CD14-positive monocyte (primary cell): ENCODE data around the gene PRR23E. TPM values are rescaled to one million over a fixed set of nuclear protein-coding genes. Genes with fewer than 3 reads are reported as not detected.

Experiments
- DNase-seq, 3 donors: peaks; one replicate each; pipeline ENCODE4 v3.0.0-alpha.2; 2011 to 2022
- H2AFZ ChIP-seq: 2 replicates; pipeline ENCODE4 v1.6.0; 2012; ENCODE audit warnings: mild to moderate bottlenecking, low read depth, low read length, inconsistent platforms; ENCODE audit not compliant: insufficient read depth, poor library complexity, severe bottlenecking
- H3K27ac ChIP-seq, 2 donors: 1 replicate in 1 of 2; 2 replicates in 1 of 2; pipeline ENCODE4 v1.5.1; 2012 to 2013; ENCODE audit warnings: low read length in 2 of 2, control low read depth in 1 of 2, inconsistent platforms in 1 of 2, low read depth in 1 of 2, mild to moderate bottlenecking in 1 of 2
- H3K27me3 ChIP-seq, 2 donors: one replicate each; pipeline versions ENCODE4 v1.6.0 to v1.6.1; 2011 to 2013; ENCODE audit warnings: low read length in 2 of 2; ENCODE audit not compliant: control insufficient read depth in 2 of 2, insufficient read depth in 2 of 2
- H3K36me3 ChIP-seq, 2 donors: replicated peaks in 1 of 2; 1 replicate in 1 of 2; 2 replicates in 1 of 2; pipeline versions ENCODE4 v1.5.1 to v1.6.1; 2012 to 2013; ENCODE audit warnings: low read length in 2 of 2, control low read depth in 1 of 2, inconsistent platforms in 1 of 2, mild to moderate bottlenecking in 1 of 2; ENCODE audit not compliant: insufficient read depth in 2 of 2, control insufficient read depth in 1 of 2
- H3K4me1 ChIP-seq, 2 donors: 1 replicate in 1 of 2; 2 replicates in 1 of 2; pipeline versions ENCODE4 v1.5.1 to v1.6.1; 2012 to 2013; ENCODE audit warnings: low read length in 2 of 2, control low read depth in 1 of 2, inconsistent platforms in 1 of 2, mild to moderate bottlenecking in 1 of 2, moderate library complexity in 1 of 2; ENCODE audit not compliant: insufficient read depth in 2 of 2, control insufficient read depth in 1 of 2
- H3K4me2 ChIP-seq: replicated peaks from 2 replicates; pipeline ENCODE3; 2012; ENCODE audit warnings: low read length, moderate library complexity, mild to moderate bottlenecking; ENCODE audit not compliant: poor library complexity, severe bottlenecking; ENCODE audit errors: extremely low read depth
- H3K4me3 ChIP-seq, 3 experiments: fragments of 200-600 bp in 1 of 3; sonication (generic) in 1 of 3; replicated peaks in 1 of 3; 1 replicate in 2 of 3; 2 replicates in 1 of 3; pipeline ENCODE4 v1.5.1; 2011 to 2013; ENCODE audit warnings: low read length in 3 of 3, mild to moderate bottlenecking in 3 of 3, control low read depth in 2 of 3, low read depth in 2 of 3, inconsistent platforms in 1 of 3, moderate library complexity in 1 of 3
- H3K79me2 ChIP-seq: 2 replicates; pipeline ENCODE4 v1.6.0; 2012; ENCODE audit warnings: mild to moderate bottlenecking, control low read depth, inconsistent platforms, low read length, moderate library complexity; ENCODE audit not compliant: insufficient read depth
- H3K9ac ChIP-seq: 2 replicates; pipeline ENCODE4 v1.6.0; 2017; ENCODE audit warnings: low read length, mild to moderate bottlenecking; ENCODE audit not compliant: insufficient read depth, poor library complexity, severe bottlenecking
- H3K9me3 ChIP-seq, 2 donors: replicated peaks in 1 of 2; 1 replicate in 1 of 2; 2 replicates in 1 of 2; pipeline versions ENCODE4 v1.5.1 to v1.6.1; 2012 to 2013; ENCODE audit warnings: low read length in 2 of 2, control low read depth in 1 of 2; ENCODE audit not compliant: control insufficient read depth in 1 of 2, insufficient read depth in 1 of 2
- H4K20me1 ChIP-seq: 2 replicates; pipeline ENCODE4 v1.6.0; 2012; ENCODE audit warnings: mild to moderate bottlenecking, low read length, control low read depth, moderate library complexity; ENCODE audit not compliant: insufficient read depth
- H3K27ac Mint-ChIP-seq, 7 donors: one replicate each; pipeline ENCODE4 v1.8.0; 2020; ENCODE audit warnings: mild to moderate bottlenecking in 7 of 7, mixed read lengths in 7 of 7, moderate library complexity in 6 of 7, inconsistent platforms in 2 of 7
- H3K27me3 Mint-ChIP-seq, 3 donors: one replicate each; pipeline ENCODE4 v1.8.0; 2021 to 2022; ENCODE audit warnings: low read depth in 3 of 3, mild to moderate bottlenecking in 3 of 3, mixed read lengths in 3 of 3, moderate library complexity in 3 of 3, inconsistent platforms in 1 of 3
- H3K36me3 Mint-ChIP-seq, 2 donors: one replicate each; pipeline ENCODE4 v1.8.0; 2020; ENCODE audit warnings: mixed read lengths in 2 of 2, inconsistent platforms in 1 of 2, mild to moderate bottlenecking in 1 of 2
- H3K4me1 Mint-ChIP-seq: one replicate; pipeline ENCODE4 v1.8.0; 2020; ENCODE audit warnings: mild to moderate bottlenecking, mixed read lengths
- H3K4me3 Mint-ChIP-seq, 2 donors: one replicate each; pipeline ENCODE4 v1.8.0; 2020; ENCODE audit warnings: mild to moderate bottlenecking in 2 of 2, mixed read lengths in 2 of 2, moderate library complexity in 1 of 2
- H3K9me3 Mint-ChIP-seq, 7 donors: one replicate each; pipeline ENCODE4 v1.8.0; 2020 to 2022; ENCODE audit warnings: mixed read lengths in 7 of 7, mild to moderate bottlenecking in 6 of 7, moderate library complexity in 6 of 7, inconsistent platforms in 2 of 7
- WGBS: methylation state at CpG from one replicate; pipeline ENCODE4 v1.1.5; 2013; ENCODE audit warnings: missing lambda C conversion rate; ENCODE audit not compliant: insufficient coverage; 5-methylcytosine and 5-hydroxymethylcytosine counted together
- intact Hi-C, 2 donors: fragments of 100-400 bp; cut with micrococcal nuclease; formaldehyde crosslinking; loops; one replicate each; pipeline versions ENCODE4 v1.15.0 to v1.15.1; 2023
- polyA plus RNA-seq, 3 donors: library from polyadenylated mRNA; depleted of rRNA in 1 of 3; unstranded in 2 of 3; stranded (reverse) in 1 of 3; fragments of 300-500 nt in 2 of 3; fragments of >200 nt in 1 of 3; fragmentation: Illumina TruSeq in 2 of 3; gene quantifications; 1 replicate in 2 of 3; 2 replicates in 1 of 3; pipeline ENCODE4 v1.2.3, GENCODE V29; 2012 to 2021
- TF ChIP-seq, protein P1 (sequence below): fragments of 200-600 bp; IDR thresholded peaks from one replicate; pipeline ENCODE4 v1.8.0; 2022; ENCODE audit warnings: antibody characterized with exemption, mild to moderate bottlenecking

Gene PRR23E
- polyA plus RNA-seq, 3 donors, result not detected

DNA sequence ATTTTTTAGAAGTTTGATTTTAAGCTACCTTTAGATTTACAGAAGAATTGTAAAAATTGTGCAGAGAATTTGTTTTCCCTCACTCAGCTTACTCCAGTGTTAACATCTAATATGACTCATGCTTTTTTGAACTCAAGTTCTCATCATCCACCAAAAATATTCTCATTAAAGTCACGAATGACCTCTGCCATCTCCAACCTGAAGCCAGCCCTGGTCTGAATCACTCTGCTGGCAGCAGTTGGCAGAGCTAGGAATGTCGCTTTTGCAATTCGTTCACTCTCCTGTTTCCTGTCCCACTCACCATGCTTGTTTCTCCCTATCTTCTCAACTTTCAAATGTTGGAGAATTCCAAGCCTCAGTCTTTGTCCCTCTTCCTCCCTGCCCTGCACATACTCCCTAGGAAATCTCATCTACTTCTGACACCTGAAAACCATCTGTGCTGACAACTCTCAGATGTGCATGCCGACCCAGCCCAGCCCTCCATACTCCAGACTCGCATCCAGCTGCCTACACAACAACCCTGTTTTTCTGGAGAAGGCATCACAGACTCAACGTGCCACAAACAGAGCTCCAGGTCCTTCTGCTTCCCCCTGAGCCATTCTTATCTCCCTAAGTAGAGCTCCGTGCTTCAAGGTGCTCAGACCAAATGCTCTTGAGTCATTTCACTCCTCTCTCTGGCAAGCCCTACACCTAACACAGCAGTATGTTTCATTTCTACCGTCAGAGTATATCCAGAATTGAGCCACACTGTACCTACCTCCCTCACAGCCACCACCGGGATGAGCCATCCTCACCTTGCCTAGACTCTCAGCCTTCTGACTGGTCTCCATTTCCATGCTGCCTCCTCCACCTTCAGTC, 24.9 kb downstream of the PRR23E start:
- Histone ChIP-seq H3K9ac (no peak overlapping the region), H4K20me1 (no peaks in the 10 kb centered on the region), H3K79me2 (peaks cover 21% of the 10 kb centered on the region), H2AFZ (peak overlapping the region; percentile 27), H3K4me1 (peaks cover 18 to 39% of the 10 kb centered on the region in 2 donors), H3K4me2 (peak overlapping the region; percentile 14), H3K36me3 (no peaks in the 10 kb centered on the region), H3K27me3 (no peaks in the 10 kb centered on the region), H3K27ac (no peak overlapping the region), H3K9me3 (no peaks in the 10 kb centered on the region), H3K4me3 (no peak overlapping the region)
- TF ChIP-seq, protein P1, sequence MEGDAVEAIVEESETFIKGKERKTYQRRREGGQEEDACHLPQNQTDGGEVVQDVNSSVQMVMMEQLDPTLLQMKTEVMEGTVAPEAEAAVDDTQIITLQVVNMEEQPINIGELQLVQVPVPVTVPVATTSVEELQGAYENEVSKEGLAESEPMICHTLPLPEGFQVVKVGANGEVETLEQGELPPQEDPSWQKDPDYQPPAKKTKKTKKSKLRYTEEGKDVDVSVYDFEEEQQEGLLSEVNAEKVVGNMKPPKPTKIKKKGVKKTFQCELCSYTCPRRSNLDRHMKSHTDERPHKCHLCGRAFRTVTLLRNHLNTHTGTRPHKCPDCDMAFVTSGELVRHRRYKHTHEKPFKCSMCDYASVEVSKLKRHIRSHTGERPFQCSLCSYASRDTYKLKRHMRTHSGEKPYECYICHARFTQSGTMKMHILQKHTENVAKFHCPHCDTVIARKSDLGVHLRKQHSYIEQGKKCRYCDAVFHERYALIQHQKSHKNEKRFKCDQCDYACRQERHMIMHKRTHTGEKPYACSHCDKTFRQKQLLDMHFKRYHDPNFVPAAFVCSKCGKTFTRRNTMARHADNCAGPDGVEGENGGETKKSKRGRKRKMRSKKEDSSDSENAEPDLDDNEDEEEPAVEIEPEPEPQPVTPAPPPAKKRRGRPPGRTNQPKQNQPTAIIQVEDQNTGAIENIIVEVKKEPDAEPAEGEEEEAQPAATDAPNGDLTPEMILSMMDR, result no peak
- Mint-ChIP-seq H3K27ac (no peak overlapping the region), H3K36me3 (no peaks in the 10 kb centered on the region), H3K4me1 (peaks cover 32% of the 10 kb centered on the region), H3K4me3 (no peak overlapping the region), H3K9me3 (peaks cover 0 to 3% (median 0%) of the 10 kb centered on the region in 7 donors), H3K27me3 (peaks cover 0 to 6% (median 1%) of the 10 kb centered on the region in 3 donors)
- WGBS, result 60% methylated on average over 9 of the region's 9 CpGs
- intact Hi-C loops, result no loop called here
- DNase-seq, result no peak

DNA sequence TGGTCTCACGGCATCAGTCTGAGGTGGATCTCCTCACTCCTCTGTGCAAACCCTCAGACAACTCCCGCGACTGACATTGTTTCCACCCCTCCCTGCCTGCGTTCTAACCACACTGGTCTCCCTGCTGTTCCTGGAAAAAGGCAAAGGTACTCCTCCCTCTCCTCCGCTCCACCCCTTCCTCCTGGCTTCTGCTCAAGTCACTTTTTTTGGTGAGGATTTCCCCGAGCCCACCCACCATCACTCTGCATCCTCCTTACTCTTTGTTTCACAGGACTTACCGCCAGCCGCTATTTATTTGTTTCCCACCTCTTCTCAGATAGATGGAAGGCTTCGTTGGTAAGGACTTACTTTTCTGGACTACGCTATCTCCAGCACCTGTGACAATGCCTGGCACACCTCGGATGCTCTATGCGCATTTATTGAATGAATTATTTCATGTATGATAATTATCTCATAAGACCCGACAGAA, 25.6 kb downstream of the PRR23E start:
- 43% methylated on average over 6 of the region's 13 CpGs for WGBS
- intact Hi-C loops, result no loop called here
- Histone ChIP-seq H3K4me3 (no peak overlapping the region), H3K27me3 (no peaks in the 10 kb centered on the region), H3K4me1 (peaks cover 24 to 46% of the 10 kb centered on the region in 2 donors), H3K4me2 (no peak overlapping the region), H4K20me1 (no peaks in the 10 kb centered on the region), H3K27ac (no peak overlapping the region), H3K79me2 (peaks cover 15% of the 10 kb centered on the region), H3K9ac (no peak overlapping the region), H2AFZ (peak overlapping the region; percentile 27), H3K36me3 (no peaks in the 10 kb centered on the region), H3K9me3 (no peaks in the 10 kb centered on the region)
- H3K36me3 Mint-ChIP-seq, result no peaks in the 10 kb centered on the region
- H3K27me3 Mint-ChIP-seq, result peaks cover 1 to 6% (median 2%) of the 10 kb centered on the region in 3 donors
- no peak overlapping the region for H3K4me3 Mint-ChIP-seq
- TF ChIP-seq, protein P1, result no peak
- H3K9me3 Mint-ChIP-seq, result peaks cover 0 to 5% (median under 1%) of the 10 kb centered on the region in 7 donors
- no peak overlapping the region for H3K27ac Mint-ChIP-seq
- no peak for DNase-seq
- H3K4me1 Mint-ChIP-seq, result peaks cover 32% of the 10 kb centered on the region
